ENCODE results near the gene ARAP1.

The ARAP1 gene

DNA sequence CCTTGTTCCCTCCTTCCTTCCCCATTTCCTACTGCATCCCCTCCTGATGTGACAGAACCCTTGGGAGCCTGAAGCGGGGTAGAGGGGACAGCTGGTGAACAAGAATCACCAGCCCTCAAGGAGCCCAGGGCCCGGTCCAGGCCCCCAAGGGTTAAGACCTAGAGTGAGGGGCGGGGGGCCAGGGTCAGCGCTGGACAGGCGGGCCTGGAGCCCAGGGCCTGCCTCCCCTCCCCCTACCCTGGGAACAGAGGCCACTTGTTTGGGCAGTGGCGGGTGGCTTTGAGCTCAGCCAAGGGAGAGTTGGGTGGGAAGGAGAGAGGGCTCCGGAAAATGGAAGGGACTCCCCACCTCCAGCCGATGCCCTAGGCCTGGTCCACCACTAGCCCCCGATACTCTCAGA, 2.1 kb downstream of the ARAP1 start:
- no peak overlapping the region for H3K27ac ChIP-seq
- no peak overlapping the region for H2AFZ ChIP-seq (ENCODE audit: low read depth)
- no peaks in the 10 kb centered on the region for H3K36me3 ChIP-seq (ENCODE audit: insufficient read depth)
- no peak overlapping the region for H3K9ac ChIP-seq
- TF ChIP-seq, protein P1, sequence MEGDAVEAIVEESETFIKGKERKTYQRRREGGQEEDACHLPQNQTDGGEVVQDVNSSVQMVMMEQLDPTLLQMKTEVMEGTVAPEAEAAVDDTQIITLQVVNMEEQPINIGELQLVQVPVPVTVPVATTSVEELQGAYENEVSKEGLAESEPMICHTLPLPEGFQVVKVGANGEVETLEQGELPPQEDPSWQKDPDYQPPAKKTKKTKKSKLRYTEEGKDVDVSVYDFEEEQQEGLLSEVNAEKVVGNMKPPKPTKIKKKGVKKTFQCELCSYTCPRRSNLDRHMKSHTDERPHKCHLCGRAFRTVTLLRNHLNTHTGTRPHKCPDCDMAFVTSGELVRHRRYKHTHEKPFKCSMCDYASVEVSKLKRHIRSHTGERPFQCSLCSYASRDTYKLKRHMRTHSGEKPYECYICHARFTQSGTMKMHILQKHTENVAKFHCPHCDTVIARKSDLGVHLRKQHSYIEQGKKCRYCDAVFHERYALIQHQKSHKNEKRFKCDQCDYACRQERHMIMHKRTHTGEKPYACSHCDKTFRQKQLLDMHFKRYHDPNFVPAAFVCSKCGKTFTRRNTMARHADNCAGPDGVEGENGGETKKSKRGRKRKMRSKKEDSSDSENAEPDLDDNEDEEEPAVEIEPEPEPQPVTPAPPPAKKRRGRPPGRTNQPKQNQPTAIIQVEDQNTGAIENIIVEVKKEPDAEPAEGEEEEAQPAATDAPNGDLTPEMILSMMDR (conservative IDR thresholded peaks at IDR 0.05; ENCODE audit: low read depth, low read length), result no peak
- H3K4me3 ChIP-seq (IDR thresholded peaks at IDR 0.05; ENCODE audit: insufficient read depth, low read depth, low read length), result no peak overlapping the region
- no peak overlapping the region for H3K4me2 ChIP-seq
- H3K27me3 ChIP-seq (ENCODE audit: insufficient read depth, low read depth), result no peaks in the 10 kb centered on the region
- no peaks in the 10 kb centered on the region for H4K20me1 ChIP-seq (ENCODE audit: insufficient read depth)
- peaks cover 9% of the 10 kb centered on the region; the same call in 1 of the 2 replicates for H3K79me2 ChIP-seq (ENCODE audit: insufficient read depth, low read depth)
- peaks cover 12% of the 10 kb centered on the region for H3K4me1 ChIP-seq (ENCODE audit: low read depth, poor library complexity, severe bottlenecking)

DNA sequence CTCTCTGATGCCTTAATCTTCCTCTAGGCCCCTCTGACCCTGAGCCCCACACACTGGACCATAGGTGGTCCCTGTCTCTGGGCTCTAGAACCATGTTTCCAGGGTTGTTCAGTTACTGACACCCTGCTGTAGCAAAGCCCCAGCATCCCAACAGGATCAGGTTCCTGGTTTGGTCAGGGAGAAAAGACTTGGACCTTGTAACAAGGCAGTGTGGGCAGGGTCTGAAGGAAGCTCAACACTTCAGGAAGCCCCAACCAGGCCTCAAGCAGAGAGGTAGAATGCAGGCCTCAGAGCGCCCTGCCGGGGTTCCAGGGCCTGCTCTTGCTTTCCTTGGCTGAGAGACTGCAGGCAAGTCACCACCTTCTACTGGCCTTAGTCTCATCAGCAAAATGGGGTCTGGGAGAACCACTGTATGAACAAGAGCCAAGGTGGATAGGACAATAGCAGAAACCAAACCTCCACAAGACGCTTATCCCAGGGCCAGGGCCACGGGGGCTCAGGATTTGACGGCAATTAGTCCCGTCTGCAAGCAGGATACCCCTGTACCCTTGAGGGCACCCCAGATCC, 4.8 kb downstream of the ARAP1 start:
- Histone ChIP-seq H3K79me2 (ENCODE audit: insufficient read depth, low read depth) (peaks cover 9% of the 10 kb centered on the region; the same call in 1 of the 2 replicates), H3K36me3 (ENCODE audit: insufficient read depth) (no peaks in the 10 kb centered on the region), H3K9ac (no peak overlapping the region), H2AFZ (ENCODE audit: low read depth) (no peak overlapping the region), H3K4me3 (IDR thresholded peaks at IDR 0.05; ENCODE audit: insufficient read depth, low read depth, low read length) (no peak overlapping the region), H4K20me1 (ENCODE audit: insufficient read depth) (0 out of 2 replicates have a peak, but pooled peaks cover 4% of the 10 kb centered on the region), H3K27ac (no peak overlapping the region), H3K4me2 (no peak overlapping the region), H3K4me1 (ENCODE audit: low read depth, poor library complexity, severe bottlenecking) (peaks cover 5% of the 10 kb centered on the region), H3K27me3 (ENCODE audit: insufficient read depth, low read depth) (no peaks in the 10 kb centered on the region)
- TF ChIP-seq, protein P1 (conservative IDR thresholded peaks at IDR 0.05; ENCODE audit: low read depth, low read length), result no peak

DNA sequence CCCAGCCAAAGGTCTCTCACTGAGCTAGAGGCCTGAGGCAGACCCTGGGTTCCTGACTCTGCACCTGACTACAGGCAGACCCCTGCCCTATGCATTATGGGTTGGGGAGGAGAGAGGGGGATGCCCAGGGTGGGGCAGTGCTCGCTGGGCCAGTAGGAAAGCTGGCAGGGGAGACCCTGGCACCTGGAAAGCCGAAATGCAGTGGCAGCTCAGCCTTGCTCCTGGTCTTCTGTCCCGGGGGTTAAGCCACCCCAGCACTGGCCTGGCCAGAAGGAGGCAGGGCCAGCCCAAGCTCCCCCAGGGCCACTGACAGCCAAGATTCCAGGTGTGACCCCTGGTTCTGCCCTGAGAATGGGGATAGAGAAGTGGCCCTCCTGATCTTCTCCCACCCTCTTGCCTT, 5.4 kb downstream of the ARAP1 start:
- 0 out of 2 replicates have a peak, but pooled peaks cover 4% of the 10 kb centered on the region for H4K20me1 ChIP-seq (ENCODE audit: insufficient read depth)

DNA sequence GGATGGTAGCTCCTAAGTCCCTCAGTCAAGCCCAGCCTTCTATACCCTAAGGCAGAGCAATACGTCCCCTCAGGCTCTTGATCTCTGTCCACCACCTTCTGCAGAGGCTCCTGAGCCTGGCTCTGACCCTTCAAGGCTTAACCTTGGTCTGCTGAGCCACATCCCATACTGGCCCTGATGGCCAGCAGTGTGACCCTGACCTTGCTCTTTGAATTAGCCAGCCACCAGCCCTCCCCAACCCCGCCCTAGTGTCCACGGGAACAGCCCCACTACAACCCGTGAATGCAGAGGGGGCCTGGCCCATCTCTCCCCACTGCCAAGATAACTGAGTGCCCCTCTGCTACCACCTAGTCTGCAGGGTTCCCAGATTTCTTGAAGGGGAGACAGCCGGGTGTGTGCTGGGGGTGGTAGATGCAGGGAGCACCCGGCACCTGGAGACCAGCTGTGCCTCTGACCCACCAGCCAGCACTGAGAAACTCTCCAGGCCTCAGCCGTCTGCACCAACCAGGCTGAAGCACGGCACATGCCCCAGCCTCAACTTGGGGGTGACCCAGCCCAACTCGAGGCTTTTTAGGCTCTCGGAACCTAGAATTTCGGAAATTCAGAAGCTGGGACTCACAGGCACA, 6.2 kb downstream of the ARAP1 start:
- Histone ChIP-seq H3K4me3 (IDR thresholded peaks at IDR 0.05; ENCODE audit: insufficient read depth, low read depth, low read length) (no peak overlapping the region), H3K4me1 (ENCODE audit: low read depth, poor library complexity, severe bottlenecking) (no peaks in the 10 kb centered on the region), H3K4me2 (no peak overlapping the region), H3K36me3 (ENCODE audit: insufficient read depth) (no peaks in the 10 kb centered on the region), H3K9ac (no peak overlapping the region), H3K27ac (no peak overlapping the region), H3K79me2 (ENCODE audit: insufficient read depth, low read depth) (no peaks in the 10 kb centered on the region; the same call in 1 of the 2 replicates), H2AFZ (ENCODE audit: low read depth) (no peak overlapping the region), H3K27me3 (ENCODE audit: insufficient read depth, low read depth) (no peaks in the 10 kb centered on the region), H4K20me1 (ENCODE audit: insufficient read depth) (0 out of 2 replicates have a peak, but pooled peaks cover 4% of the 10 kb centered on the region)
- TF ChIP-seq, protein P1 (conservative IDR thresholded peaks at IDR 0.05; ENCODE audit: low read depth, low read length), result no peak

More for the DNA sequence above, 5.4 kb downstream of the ARAP1 start:
- no peak overlapping the region for H3K4me2 ChIP-seq
- H3K36me3 ChIP-seq (ENCODE audit: insufficient read depth), result no peaks in the 10 kb centered on the region
- no peak overlapping the region for H2AFZ ChIP-seq (ENCODE audit: low read depth)
- no peak overlapping the region for H3K9ac ChIP-seq
- H3K4me3 ChIP-seq (IDR thresholded peaks at IDR 0.05; ENCODE audit: insufficient read depth, low read depth, low read length), result no peak overlapping the region
- no peak overlapping the region for H3K27ac ChIP-seq
- TF ChIP-seq, protein P1 (conservative IDR thresholded peaks at IDR 0.05; ENCODE audit: low read depth, low read length), result no peak
- H3K27me3 ChIP-seq (ENCODE audit: insufficient read depth, low read depth), result no peaks in the 10 kb centered on the region
- peaks cover 5% of the 10 kb centered on the region for H3K4me1 ChIP-seq (ENCODE audit: low read depth, poor library complexity, severe bottlenecking)
- H3K79me2 ChIP-seq (ENCODE audit: insufficient read depth, low read depth), result peaks cover 6% of the 10 kb centered on the region; the same call in 1 of the 2 replicates

Measured in KMS-11 (cell line).